ENCODE results near the gene ADGRB2. TPM values are rescaled to one million over a fixed set of nuclear protein-coding genes. Genes with fewer than 3 reads are reported as not detected.

ADGRB2 gene
- total RNA-seq, 1 donor from 2014 or later = 14.2 TPM

GRCh38 chr1:31779687-31780086 is 15.5 kb upstream of the ADGRB2 start:
- Mint-ChIP-seq H3K4me1 (ENCODE audit: unreplicated experiment) (peaks cover 31% of the 10 kb centered on the region), H3K27me3 (peaks cover 34% of the 10 kb centered on the region), H3K9me3 (no peaks in the 10 kb centered on the region), H3K27ac (no peak overlapping the region), H3K36me3 (no peaks in the 10 kb centered on the region), H3K4me3 (no peak overlapping the region)
- TF ChIP-seq CTCF (conservative IDR thresholded peaks at IDR 0.05) = no peak
- DNase-seq (ENCODE audit: extremely low spot score, unreplicated experiment) = no peak

GRCh38 chr1:31778763-31779488 is 14.8 kb upstream of the ADGRB2 start:
- Mint-ChIP-seq H3K27me3 (peaks cover 42% of the 10 kb centered on the region), H3K36me3 (no peaks in the 10 kb centered on the region), H3K27ac (no peak overlapping the region), H3K4me3 (no peak overlapping the region), H3K9me3 (no peaks in the 10 kb centered on the region), H3K4me1 (ENCODE audit: unreplicated experiment) (peaks cover 25% of the 10 kb centered on the region)
- no peak for TF ChIP-seq CTCF (conservative IDR thresholded peaks at IDR 0.05)
- DNase-seq (ENCODE audit: extremely low spot score, unreplicated experiment) = no peak

GRCh38 chr1:31776516-31776915 is 12.4 kb upstream of the ADGRB2 start:
- Mint-ChIP-seq H3K9me3 (no peaks in the 10 kb centered on the region), H3K27ac (no peak overlapping the region), H3K4me3 (no peak overlapping the region), H3K27me3 (peaks cover 65% of the 10 kb centered on the region), H3K36me3 (peaks cover 4% of the 10 kb centered on the region), H3K4me1 (ENCODE audit: unreplicated experiment) (peaks cover 19% of the 10 kb centered on the region)
- DNase-seq (ENCODE audit: extremely low spot score, unreplicated experiment) = no peak
- no peak for TF ChIP-seq CTCF (conservative IDR thresholded peaks at IDR 0.05)

- no peak for DNase-seq (ENCODE audit: extremely low spot score, unreplicated experiment)
- Mint-ChIP-seq H3K27me3 (peaks cover 70% of the 10 kb centered on the region), H3K4me1 (ENCODE audit: unreplicated experiment) (peaks cover 15% of the 10 kb centered on the region)
These were observed 11.9 kb upstream of the ADGRB2 start for GRCh38 chr1:31776032-31776431.

GRCh38 chr1:31775210-31775999 is 11.3 kb upstream of the ADGRB2 start:
- no peaks in the 10 kb centered on the region for H3K9me3 Mint-ChIP-seq
- DNase-seq (ENCODE audit: extremely low spot score, unreplicated experiment) = no peak
- no peak for TF ChIP-seq CTCF (conservative IDR thresholded peaks at IDR 0.05)
- H3K27ac Mint-ChIP-seq = no peak overlapping the region
- peaks cover 72% of the 10 kb centered on the region for H3K27me3 Mint-ChIP-seq
- peaks cover 4% of the 10 kb centered on the region for H3K36me3 Mint-ChIP-seq
- no peak overlapping the region for H3K4me3 Mint-ChIP-seq
- peaks cover 13% of the 10 kb centered on the region for H3K4me1 Mint-ChIP-seq (ENCODE audit: unreplicated experiment)

More at GRCh38 chr1:31776032-31776431, 11.9 kb upstream of the ADGRB2 start:
- no peak for TF ChIP-seq CTCF (conservative IDR thresholded peaks at IDR 0.05)
- Mint-ChIP-seq H3K9me3 (no peaks in the 10 kb centered on the region), H3K27ac (no peak overlapping the region), H3K4me3 (no peak overlapping the region), H3K36me3 (peaks cover 4% of the 10 kb centered on the region)

Measured in type B pancreatic cell (in vitro differentiated cells).